ENCODE results near the gene BLTP3B.

The BLTP3B gene

GRCh38 chr12:100186071-100186470 lies 43.4 kb upstream of the BLTP3B start:
- TF ChIP-seq RAD21 (IDR thresholded peaks at IDR 0.05; ENCODE audit: low read depth), result no peak

GRCh38 chr12:100185361-100185894 lies 42.8 kb upstream of the BLTP3B start:
- TF ChIP-seq TAF1 (IDR thresholded peaks at IDR 0.05; ENCODE audit: low read depth) (no peak), TCF12 (IDR thresholded peaks at IDR 0.05; ENCODE audit: low read depth) (no peak), RAD21 (IDR thresholded peaks at IDR 0.05; ENCODE audit: low read depth) (no peak), EP300 (IDR thresholded peaks at IDR 0.05; ENCODE audit: borderline replicate concordance) (no peak), ZBTB7A (IDR thresholded peaks at IDR 0.05; ENCODE audit: low read depth) (no peak), CREB1 (IDR thresholded peaks at IDR 0.05; ENCODE audit: low read depth) (no peak), TEAD4 (IDR thresholded peaks at IDR 0.05) (no peak), EGR1 (IDR thresholded peaks at IDR 0.05) (no peak), USF1 (IDR thresholded peaks at IDR 0.05) (no peak), NFIC (IDR thresholded peaks at IDR 0.05) (no peak), YY1 (IDR thresholded peaks at IDR 0.05; ENCODE audit: low read depth) (no peak), CEBPB (IDR thresholded peaks at IDR 0.05) (no peak), FOXM1 (IDR thresholded peaks at IDR 0.05; ENCODE audit: borderline replicate concordance, low read depth) (no peak)
- TF ChIP-seq, protein P1, sequence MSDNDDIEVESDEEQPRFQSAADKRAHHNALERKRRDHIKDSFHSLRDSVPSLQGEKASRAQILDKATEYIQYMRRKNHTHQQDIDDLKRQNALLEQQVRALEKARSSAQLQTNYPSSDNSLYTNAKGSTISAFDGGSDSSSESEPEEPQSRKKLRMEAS (IDR thresholded peaks at IDR 0.05), result no peak
- TF ChIP-seq, protein P2, sequence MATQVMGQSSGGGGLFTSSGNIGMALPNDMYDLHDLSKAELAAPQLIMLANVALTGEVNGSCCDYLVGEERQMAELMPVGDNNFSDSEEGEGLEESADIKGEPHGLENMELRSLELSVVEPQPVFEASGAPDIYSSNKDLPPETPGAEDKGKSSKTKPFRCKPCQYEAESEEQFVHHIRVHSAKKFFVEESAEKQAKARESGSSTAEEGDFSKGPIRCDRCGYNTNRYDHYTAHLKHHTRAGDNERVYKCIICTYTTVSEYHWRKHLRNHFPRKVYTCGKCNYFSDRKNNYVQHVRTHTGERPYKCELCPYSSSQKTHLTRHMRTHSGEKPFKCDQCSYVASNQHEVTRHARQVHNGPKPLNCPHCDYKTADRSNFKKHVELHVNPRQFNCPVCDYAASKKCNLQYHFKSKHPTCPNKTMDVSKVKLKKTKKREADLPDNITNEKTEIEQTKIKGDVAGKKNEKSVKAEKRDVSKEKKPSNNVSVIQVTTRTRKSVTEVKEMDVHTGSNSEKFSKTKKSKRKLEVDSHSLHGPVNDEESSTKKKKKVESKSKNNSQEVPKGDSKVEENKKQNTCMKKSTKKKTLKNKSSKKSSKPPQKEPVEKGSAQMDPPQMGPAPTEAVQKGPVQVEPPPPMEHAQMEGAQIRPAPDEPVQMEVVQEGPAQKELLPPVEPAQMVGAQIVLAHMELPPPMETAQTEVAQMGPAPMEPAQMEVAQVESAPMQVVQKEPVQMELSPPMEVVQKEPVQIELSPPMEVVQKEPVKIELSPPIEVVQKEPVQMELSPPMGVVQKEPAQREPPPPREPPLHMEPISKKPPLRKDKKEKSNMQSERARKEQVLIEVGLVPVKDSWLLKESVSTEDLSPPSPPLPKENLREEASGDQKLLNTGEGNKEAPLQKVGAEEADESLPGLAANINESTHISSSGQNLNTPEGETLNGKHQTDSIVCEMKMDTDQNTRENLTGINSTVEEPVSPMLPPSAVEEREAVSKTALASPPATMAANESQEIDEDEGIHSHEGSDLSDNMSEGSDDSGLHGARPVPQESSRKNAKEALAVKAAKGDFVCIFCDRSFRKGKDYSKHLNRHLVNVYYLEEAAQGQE (IDR thresholded peaks at IDR 0.05; ENCODE audit: low read depth), result no peak

- TF ChIP-seq TCF12 (IDR thresholded peaks at IDR 0.05; ENCODE audit: low read depth) (no peak), YY1 (IDR thresholded peaks at IDR 0.05; ENCODE audit: low read depth) (no peak), CEBPB (IDR thresholded peaks at IDR 0.05) (no peak), EGR1 (IDR thresholded peaks at IDR 0.05) (no peak), TEAD4 (IDR thresholded peaks at IDR 0.05) (no peak), ZBTB7A (IDR thresholded peaks at IDR 0.05; ENCODE audit: low read depth) (no peak), RAD21 (IDR thresholded peaks at IDR 0.05; ENCODE audit: low read depth) (no peak), CREB1 (IDR thresholded peaks at IDR 0.05; ENCODE audit: low read depth) (no peak), USF1 (IDR thresholded peaks at IDR 0.05) (no peak), EP300 (IDR thresholded peaks at IDR 0.05; ENCODE audit: borderline replicate concordance) (no peak)
- TF ChIP-seq, protein P1 (IDR thresholded peaks at IDR 0.05), result no peak
These were observed 42.0 kb upstream of the BLTP3B start for GRCh38 chr12:100184549-100185145.

DNA sequence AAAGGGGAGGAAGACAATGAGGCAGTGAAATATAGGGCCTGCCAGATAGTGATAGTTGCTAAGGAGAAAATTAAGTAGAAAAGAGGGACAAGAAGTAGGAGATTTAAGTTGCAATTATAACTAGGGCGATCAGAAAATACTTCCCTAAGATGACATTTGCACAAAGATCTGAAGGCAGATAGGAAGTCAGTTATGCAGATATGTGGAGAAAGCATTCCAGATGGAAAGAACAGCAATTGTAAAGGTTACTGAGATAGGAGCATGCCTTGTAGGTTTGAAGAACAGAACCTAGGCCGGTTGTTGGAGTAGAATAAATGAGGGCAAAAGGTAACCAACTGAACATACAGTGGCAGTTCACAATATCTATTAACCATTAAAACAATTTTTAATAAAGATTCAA lies 36.6 kb upstream of the BLTP3B start:
- TF ChIP-seq, protein P1 (IDR thresholded peaks at IDR 0.05), result no peak
- TF ChIP-seq TEAD4 (IDR thresholded peaks at IDR 0.05), result no peak

GRCh38 chr12:100176493-100176892 lies 33.8 kb upstream of the BLTP3B start:
- TF ChIP-seq EP300 (IDR thresholded peaks at IDR 0.05; ENCODE audit: borderline replicate concordance) (peak; percentile 18; the same call in 1 of the 2 replicates), CEBPB (IDR thresholded peaks at IDR 0.05) (peak; percentile 97), TCF12 (IDR thresholded peaks at IDR 0.05; ENCODE audit: low read depth) (0 out of 2 replicates have a peak, but pooled peaks have one; percentile 28), TEAD4 (IDR thresholded peaks at IDR 0.05) (peak; percentile 89)

DNA sequence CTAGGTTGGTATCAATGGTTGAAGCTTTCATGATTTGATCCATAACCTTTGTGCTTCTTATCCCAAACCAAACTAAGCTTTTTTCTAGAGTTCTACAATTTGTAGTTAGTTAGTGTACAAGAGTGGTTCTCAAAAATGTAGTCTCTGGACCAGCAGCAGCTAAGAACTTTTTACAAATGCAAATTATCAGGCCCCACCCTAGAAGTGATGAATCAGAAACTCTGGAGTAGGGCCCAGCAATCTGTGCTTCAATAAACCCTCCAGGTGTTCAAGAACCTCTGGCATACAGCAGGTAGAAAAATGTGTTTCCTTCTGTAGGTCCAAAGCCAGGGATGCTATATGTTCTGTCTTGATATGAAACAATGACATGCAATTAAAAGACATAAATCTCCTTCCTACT lies 31.8 kb upstream of the BLTP3B start:
- TF ChIP-seq EP300 (IDR thresholded peaks at IDR 0.05; ENCODE audit: borderline replicate concordance) (no peak), CEBPB (IDR thresholded peaks at IDR 0.05) (no peak), CREB1 (IDR thresholded peaks at IDR 0.05; ENCODE audit: low read depth) (no peak)

GRCh38 chr12:100173111-100173510 lies 30.4 kb upstream of the BLTP3B start:
- no peak for TF ChIP-seq TCF12 (IDR thresholded peaks at IDR 0.05; ENCODE audit: low read depth)
- TF ChIP-seq FOXM1 (IDR thresholded peaks at IDR 0.05; ENCODE audit: borderline replicate concordance, low read depth), result no peak
- TF ChIP-seq, protein P2 (IDR thresholded peaks at IDR 0.05; ENCODE audit: low read depth), result no peak
- TF ChIP-seq USF1 (IDR thresholded peaks at IDR 0.05), result no peak
- no peak for TF ChIP-seq EGR1 (IDR thresholded peaks at IDR 0.05)
- no peak for TF ChIP-seq TEAD4 (IDR thresholded peaks at IDR 0.05)
- no peak for TF ChIP-seq EP300 (IDR thresholded peaks at IDR 0.05; ENCODE audit: borderline replicate concordance)
- TF ChIP-seq, protein P1 (IDR thresholded peaks at IDR 0.05), result no peak
- TF ChIP-seq ZBTB7A (IDR thresholded peaks at IDR 0.05; ENCODE audit: low read depth), result no peak
- TF ChIP-seq NFIC (IDR thresholded peaks at IDR 0.05), result no peak
- TF ChIP-seq YY1 (IDR thresholded peaks at IDR 0.05; ENCODE audit: low read depth), result no peak
- TF ChIP-seq TAF1 (IDR thresholded peaks at IDR 0.05; ENCODE audit: low read depth), result no peak
- TF ChIP-seq CREB1 (IDR thresholded peaks at IDR 0.05; ENCODE audit: low read depth), result no peak
